Activated CD4-positive, CD25-positive, alpha-beta regulatory T cell treated with anti-CD3 and anti-CD28 coated beads, Interleukin-2, amount 50 U/mL, for 16 hours (primary cell): ENCODE results near the gene TRUB2.
"Not testable (repeated sequence)": the region's sequence is repeated elsewhere in the genome, so short reads cannot be mapped to it uniquely, and the experiment has no call there.

Experiments used
- DNase-seq: peaks from one replicate; pipeline ENCODE4 v3.0.0-alpha.2; 2020; ENCODE audit warnings: low read depth, low spot score

The TRUB2 gene

GRCh38 chr9:128298535-128299482, 23.4 kb downstream of the TRUB2 start:
- no peak for DNase-seq

- DNase-seq: no peak
Observed at GRCh38 chr9:128297221-128297773, 24.9 kb downstream of the TRUB2 start.

- DNase-seq: no peak
Observed at GRCh38 chr9:128296340-128297220, 25.7 kb downstream of the TRUB2 start.

- DNase-seq: no peak
Observed at GRCh38 chr9:128294142-128294541, 28.1 kb downstream of the TRUB2 start.

GRCh38 chr9:128293091-128293490, 29.2 kb downstream of the TRUB2 start:
- DNase-seq: no peak

GRCh38 chr9:128292009-128292408, 30.2 kb downstream of the TRUB2 start:
- DNase-seq: no peak

- no peak for DNase-seq
Observed at GRCh38 chr9:128288273-128289004, 33.8 kb downstream of the TRUB2 start.

- DNase-seq: no peak
Observed at GRCh38 chr9:128286440-128286839, 35.8 kb downstream of the TRUB2 start.

- DNase-seq: no peak
Observed at GRCh38 chr9:128285033-128285784, 37.0 kb downstream of the TRUB2 start.

- DNase-seq: no peak
Observed at GRCh38 chr9:128282500-128282899, 39.7 kb downstream of the TRUB2 start.

GRCh38 chr9:128280084-128280622, 42.1 kb downstream of the TRUB2 start:
- DNase-seq: no peak

GRCh38 chr9:128279088-128280073, 42.9 kb downstream of the TRUB2 start:
- not testable (repeated sequence) for DNase-seq

- no peak for DNase-seq
Observed at GRCh38 chr9:128276574-128277270, 45.5 kb downstream of the TRUB2 start.

GRCh38 chr9:128276008-128276573, 46.2 kb downstream of the TRUB2 start, which contains the start of gene SWI5:
SWI5 (plus strand) TSS chr9:128276276.
- peak; percentile 99 for DNase-seq

GRCh38 chr9:128275198-128276007, 46.8 kb downstream of the TRUB2 start, which contains the start of gene GOLGA2:
GOLGA2 (minus strand) TSS chr9:128276007; CDS start chr9:128275976, 31 bp downstream.
- DNase-seq: no peak

GRCh38 chr9:128274245-128274644, 48.0 kb downstream of the TRUB2 start:
- no peak for DNase-seq

- no peak for DNase-seq
Observed at GRCh38 chr9:128271512-128271911, 50.7 kb downstream of the TRUB2 start.
